Measurements from ENCODE around the gene RPTOR.

RPTOR gene

GRCh38 chr17:80802626-80803450 lies 258.2 kb downstream of the RPTOR start:
- no peak for TF ChIP-seq CTCF (IDR thresholded peaks at IDR 0.05; ENCODE audit: extremely low read depth, insufficient read depth, missing control alignments)
- in situ Hi-C loops (cut with MboI; ENCODE audit: low pct_unique_long_range_greater_than_20kb, low sequenced_read_pairs, unreplicated experiment), result no loop called here
- DNase-seq (ENCODE audit: low spot score), result no peak

GRCh38 chr17:80803451-80804428 lies 259.1 kb downstream of the RPTOR start:
- in situ Hi-C loops (cut with MboI; ENCODE audit: low pct_unique_long_range_greater_than_20kb, low sequenced_read_pairs, unreplicated experiment), result no loop called here
- no peak for DNase-seq (ENCODE audit: low spot score)
- no peak for TF ChIP-seq CTCF (IDR thresholded peaks at IDR 0.05; ENCODE audit: extremely low read depth, insufficient read depth, missing control alignments)

GRCh38 chr17:80804466-80804865 lies 259.8 kb downstream of the RPTOR start:
- TF ChIP-seq CTCF (IDR thresholded peaks at IDR 0.05; ENCODE audit: extremely low read depth, insufficient read depth, missing control alignments), result no peak
- in situ Hi-C loops (cut with MboI; ENCODE audit: low pct_unique_long_range_greater_than_20kb, low sequenced_read_pairs, unreplicated experiment), result no loop called here
- DNase-seq (ENCODE audit: low spot score), result no peak

GRCh38 chr17:80805032-80805751 lies 260.6 kb downstream of the RPTOR start:
- in situ Hi-C loops (cut with MboI; ENCODE audit: low pct_unique_long_range_greater_than_20kb, low sequenced_read_pairs, unreplicated experiment), result no loop called here
- TF ChIP-seq CTCF (IDR thresholded peaks at IDR 0.05; ENCODE audit: extremely low read depth, insufficient read depth, missing control alignments), result no peak
- DNase-seq (ENCODE audit: low spot score), result no peak

- no peak for DNase-seq (ENCODE audit: low spot score)
- no peak for TF ChIP-seq CTCF (IDR thresholded peaks at IDR 0.05; ENCODE audit: extremely low read depth, insufficient read depth, missing control alignments)
- in situ Hi-C loops (cut with MboI; ENCODE audit: low pct_unique_long_range_greater_than_20kb, low sequenced_read_pairs, unreplicated experiment), result no loop called here
These were observed 262.4 kb downstream of the RPTOR start for GRCh38 chr17:80807014-80807413.

GRCh38 chr17:80807882-80808281 lies 263.2 kb downstream of the RPTOR start:
- DNase-seq (ENCODE audit: low spot score), result no peak
- in situ Hi-C loops (cut with MboI; ENCODE audit: low pct_unique_long_range_greater_than_20kb, low sequenced_read_pairs, unreplicated experiment), result no loop called here
- no peak for TF ChIP-seq CTCF (IDR thresholded peaks at IDR 0.05; ENCODE audit: extremely low read depth, insufficient read depth, missing control alignments)

Measured in GM13977 (cell line).